SKM-1 (cell line): ENCODE data around the gene HBG2.
A peak's percentile ranks its signal among the peaks of the same experiment; 100 is the strongest.
"Not testable (repeated sequence)": the region's sequence is repeated elsewhere in the genome, so short reads cannot be mapped to it uniquely, and the experiment has no call there.

Experiments
- DNase-seq: peaks from one replicate; lab custom pipeline; 2025; ENCODE audit not compliant: unreplicated experiment; lab: John Stamatoyannopoulos, UW

HBG2 gene

GRCh38 chr11:5250543-5251204 lies 3.9 kb downstream of the HBG2 start:
- no peak for DNase-seq

- DNase-seq, result not testable (repeated sequence)
Observed at GRCh38 chr11:5249807-5250396, 4.7 kb downstream of the HBG2 start, which contains the start of gene HBG1. HBG1 (minus strand) TSS chr11:5249857; CDS start chr11:5249804, 53 bp downstream.

GRCh38 chr11:5248498-5248897 lies 6.1 kb downstream of the HBG2 start:
- not testable (repeated sequence) for DNase-seq

- DNase-seq, result no peak
Observed at GRCh38 chr11:5247472-5248192, 6.9 kb downstream of the HBG2 start.

- no peak for DNase-seq
Observed at GRCh38 chr11:5246772-5247471, 7.7 kb downstream of the HBG2 start.

GRCh38 chr11:5245155-5245554 lies 9.4 kb downstream of the HBG2 start:
- no peak for DNase-seq

- no peak for DNase-seq
Observed at GRCh38 chr11:5243816-5244180, 10.8 kb downstream of the HBG2 start.

- DNase-seq, result no peak
Observed at GRCh38 chr11:5242933-5243815, 11.4 kb downstream of the HBG2 start.

GRCh38 chr11:5242208-5242607 lies 12.4 kb downstream of the HBG2 start:
- no peak for DNase-seq

- no peak for DNase-seq
Observed at GRCh38 chr11:5241458-5241857, 13.1 kb downstream of the HBG2 start.

- no peak for DNase-seq
Observed at GRCh38 chr11:5240458-5240857, 14.1 kb downstream of the HBG2 start.

- no peak for DNase-seq
Observed at GRCh38 chr11:5240056-5240455, 14.5 kb downstream of the HBG2 start.

GRCh38 chr11:5239046-5239445 lies 15.5 kb downstream of the HBG2 start:
- no peak for DNase-seq

GRCh38 chr11:5238486-5238885 lies 16.1 kb downstream of the HBG2 start:
- peak; percentile 14 for DNase-seq

GRCh38 chr11:5237420-5237819 lies 17.2 kb downstream of the HBG2 start:
- no peak for DNase-seq

GRCh38 chr11:5235364-5236095 lies 19.1 kb downstream of the HBG2 start:
- DNase-seq, result no peak

- peak; percentile 71 for DNase-seq
Observed at GRCh38 chr11:5234381-5234834, 20.2 kb downstream of the HBG2 start, which contains the start of gene HBD. HBD (minus strand) TSS chr11:5234483; CDS start chr11:5234433, 50 bp downstream.

- DNase-seq, result no peak
Observed at GRCh38 chr11:5233307-5233706, 21.3 kb downstream of the HBG2 start.

- DNase-seq, result no peak
Observed at GRCh38 chr11:5232821-5233220, 21.8 kb downstream of the HBG2 start.

GRCh38 chr11:5232176-5232575 lies 22.4 kb downstream of the HBG2 start:
- peak; percentile 64 for DNase-seq
